Fibroblast of lung (primary cell): ENCODE measurements around the gene CLSTN2. TPM values are rescaled to one million over a fixed set of nuclear protein-coding genes. Genes with fewer than 3 reads are reported as not detected.

ENCODE experiments used
- DNase-seq, 2 donors: peaks; one replicate each; pipeline versions ENCODE4 v3.0.0 to v3.0.0-alpha.2; 2010; ENCODE audit warnings: low read depth in 2 of 2
- H2AFZ ChIP-seq: 2 replicates; pipeline ENCODE4 v1.5.1; 2012; ENCODE audit warnings: low read length, control low read depth, inconsistent platforms
- H3K27ac ChIP-seq: 2 replicates; pipeline ENCODE4 v1.5.1; 2011; ENCODE audit warnings: low read length, control low read depth; ENCODE audit not compliant: insufficient read depth
- H3K27me3 ChIP-seq: 2 replicates; pipeline ENCODE4 v1.5.1; 2011; ENCODE audit warnings: mild to moderate bottlenecking, low read length; ENCODE audit not compliant: control insufficient read depth, insufficient read depth
- H3K36me3 ChIP-seq: 2 replicates; pipeline ENCODE4 v1.5.1; 2011; ENCODE audit warnings: low read length; ENCODE audit not compliant: control insufficient read depth, insufficient read depth
- H3K4me1 ChIP-seq: 2 replicates; pipeline ENCODE4 v1.5.1; 2011; ENCODE audit warnings: low read length; ENCODE audit not compliant: control insufficient read depth, insufficient read depth; ENCODE audit errors: extremely low read depth
- H3K4me2 ChIP-seq: 2 replicates; pipeline ENCODE4 v1.5.1; 2011; ENCODE audit warnings: low read length, control low read depth; ENCODE audit not compliant: insufficient read depth; ENCODE audit errors: extremely low read depth
- H3K4me3 ChIP-seq, 4 experiments: fragments of 200-600 bp in 1 of 4; sonication (generic) in 1 of 4; replicated peaks in 1 of 4; 2 replicates each; pipeline ENCODE4 v1.5.1; 2011 to 2016; ENCODE audit warnings: low read length in 4 of 4, low read depth in 3 of 4, mild to moderate bottlenecking in 3 of 4, control low read depth in 2 of 4, inconsistent platforms in 1 of 4, mixed read lengths in 1 of 4; ENCODE audit not compliant: insufficient read depth in 1 of 4; ENCODE audit errors: control extremely low read depth in 1 of 4
- H3K79me2 ChIP-seq: 2 replicates; pipeline ENCODE4 v1.5.1; 2012; ENCODE audit warnings: mild to moderate bottlenecking, low read length, inconsistent platforms; ENCODE audit not compliant: control insufficient read depth, insufficient read depth
- H3K9ac ChIP-seq: 2 replicates; pipeline ENCODE4 v1.5.1; 2011; ENCODE audit warnings: mild to moderate bottlenecking, low read length, control low read depth; ENCODE audit not compliant: insufficient read depth
- H3K9me3 ChIP-seq: 2 replicates; pipeline ENCODE4 v1.5.1; 2012; ENCODE audit warnings: low read depth, low read length; ENCODE audit not compliant: control insufficient read depth, insufficient read depth
- H4K20me1 ChIP-seq: 2 replicates; pipeline ENCODE4 v1.5.1; 2011; ENCODE audit warnings: low read length; ENCODE audit not compliant: control insufficient read depth, insufficient read depth; ENCODE audit errors: extremely low read depth
- CTCF ChIP-seq, 2 donors: IDR thresholded peaks in 1 of 2; conservative IDR thresholded peaks in 1 of 2; 1 replicate in 1 of 2; 2 replicates in 1 of 2; pipeline ENCODE4 v1.5.1; 2011 to 2012; ENCODE audit warnings: low read length in 2 of 2, control low read depth in 1 of 2, inconsistent platforms in 1 of 2, low read depth in 1 of 2, mild to moderate bottlenecking in 1 of 2
- EZH2 ChIP-seq: IDR thresholded peaks from 2 replicates; pipeline ENCODE4 v1.5.1; 2012; ENCODE audit warnings: low read length, control low read depth, mild to moderate bottlenecking; ENCODE audit errors: missing control alignments
- polyA plus RNA-seq, 2 donors: library from polyadenylated mRNA; depleted of rRNA in 1 of 2; stranded (reverse) in 1 of 2; unstranded in 1 of 2; fragments of >200 nt; gene quantifications; 2 replicates each; pipeline ENCODE4 v1.2.1, GENCODE V29; 2011 to 2012; ENCODE audit warnings: missing spikeins in 1 of 2
- total RNA-seq: library from RNA; depleted of rRNA; stranded (reverse); fragments of >200 nt; gene quantifications from 2 replicates; pipeline ENCODE4 v1.2.1, GENCODE V29; 2014

The CLSTN2 gene
- total and polyA plus RNA-seq, 2 donors (not counting 1 experiment from before 2014, with no cell fraction given), result under 0.01 to 1.3 TPM

- Histone ChIP-seq H3K79me2 (no peaks in the 10 kb centered on the region), H3K36me3 (no peaks in the 10 kb centered on the region), H3K9ac (no peak overlapping the region), H3K4me2 (no peak overlapping the region), H3K4me3 (no peak overlapping the region), H2AFZ (no peak overlapping the region), H3K9me3 (no peaks in the 10 kb centered on the region), H3K27ac (no peak overlapping the region), H4K20me1 (no peaks in the 10 kb centered on the region), H3K27me3 (no peaks in the 10 kb centered on the region), H3K4me1 (no peaks in the 10 kb centered on the region)
- TF ChIP-seq CTCF (conservative IDR thresholded peaks at IDR 0.05 in 1 of 2, IDR thresholded peaks at IDR 0.05 in 1 of 2; ENCODE audit: low read depth in 1 of 2, low read length in 2 of 2), result no peak
- no peak for TF ChIP-seq EZH2
- peak in 1 of 2 donors; percentile 54 for DNase-seq
These were observed 361.9 kb downstream of the CLSTN2 start for GRCh38 chr3:140296796-140297352.

GRCh38 chr3:140298043-140298442, 363.1 kb downstream of the CLSTN2 start:
- no peak for DNase-seq
- no peaks in the 10 kb centered on the region for H3K9me3 ChIP-seq
- TF ChIP-seq EZH2 (no peak), CTCF (conservative IDR thresholded peaks at IDR 0.05 in 1 of 2, IDR thresholded peaks at IDR 0.05 in 1 of 2; ENCODE audit: low read depth in 1 of 2, low read length in 2 of 2) (no peak)

DNA sequence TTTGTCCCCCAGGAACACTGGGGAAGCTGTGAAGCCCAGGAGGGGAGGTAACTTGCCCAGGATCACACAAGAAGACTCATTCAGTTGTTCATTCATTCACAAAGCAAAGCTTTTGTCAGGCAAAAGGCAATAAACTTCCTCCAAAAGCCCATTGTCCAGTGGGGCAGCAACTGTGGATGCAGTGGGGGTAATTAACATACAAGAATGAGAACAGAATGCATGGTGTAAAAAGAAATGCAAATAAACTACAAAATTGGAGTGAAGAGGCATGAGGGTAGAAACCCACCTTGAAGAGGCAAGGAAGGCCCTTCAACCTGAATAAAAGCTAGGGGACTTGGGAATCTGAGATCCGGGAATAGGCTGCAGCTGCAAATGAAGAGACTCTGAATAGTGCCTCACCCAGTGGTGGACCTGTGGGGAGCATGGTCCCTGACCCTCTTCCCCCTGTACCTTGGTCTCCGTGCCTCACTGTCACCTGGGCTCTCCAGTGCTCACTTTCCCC, 363.6 kb downstream of the CLSTN2 start:
- no peaks in the 10 kb centered on the region for H3K36me3 ChIP-seq
- no peak overlapping the region for H2AFZ ChIP-seq
- H3K79me2 ChIP-seq, result no peaks in the 10 kb centered on the region
- H3K27ac ChIP-seq, result no peak overlapping the region
- H3K4me1 ChIP-seq, result no peaks in the 10 kb centered on the region
- no peaks in the 10 kb centered on the region for H3K27me3 ChIP-seq
- no peak overlapping the region for H3K4me2 ChIP-seq
- DNase-seq, result no peak
- H3K4me3 ChIP-seq, result no peak overlapping the region
- H3K9ac ChIP-seq, result no peak overlapping the region
- no peaks in the 10 kb centered on the region for H3K9me3 ChIP-seq
- H4K20me1 ChIP-seq, result no peaks in the 10 kb centered on the region
- TF ChIP-seq EZH2 (no peak), CTCF (conservative IDR thresholded peaks at IDR 0.05 in 1 of 2, IDR thresholded peaks at IDR 0.05 in 1 of 2; ENCODE audit: low read depth in 1 of 2, low read length in 2 of 2) (no peak)

More at GRCh38 chr3:140298043-140298442, 363.1 kb downstream of the CLSTN2 start:
- no peaks in the 10 kb centered on the region for H3K79me2 ChIP-seq
- H3K4me2 ChIP-seq, result no peak overlapping the region
- H4K20me1 ChIP-seq, result no peaks in the 10 kb centered on the region
- H3K27me3 ChIP-seq, result no peaks in the 10 kb centered on the region
- H3K4me3 ChIP-seq, result no peak overlapping the region
- no peaks in the 10 kb centered on the region for H3K4me1 ChIP-seq
- no peak overlapping the region for H3K27ac ChIP-seq
- H3K9ac ChIP-seq, result no peak overlapping the region
- H3K36me3 ChIP-seq, result no peaks in the 10 kb centered on the region
- H2AFZ ChIP-seq, result no peak overlapping the region
